Measurements from ENCODE around the gene PRAME.

The PRAME gene

DNA sequence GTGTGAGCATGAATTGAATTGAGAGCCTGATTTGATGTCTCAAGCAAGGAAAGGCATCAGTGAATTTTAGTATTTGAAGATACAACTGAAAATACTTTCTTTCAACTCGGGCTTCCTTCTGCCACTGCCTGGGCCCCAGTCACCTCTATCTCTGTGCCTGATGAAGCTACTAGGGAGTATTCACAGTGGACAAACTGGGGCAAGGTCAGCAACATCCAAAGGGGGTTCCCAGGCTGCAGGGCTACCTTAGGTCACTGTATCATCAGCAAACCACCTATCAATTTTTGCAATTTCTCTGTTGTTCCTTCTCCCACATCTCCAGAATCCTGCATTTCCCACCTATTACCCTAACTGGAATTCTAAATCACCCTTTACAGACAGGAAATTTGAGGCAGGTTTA, 10.2 kb downstream of the PRAME start:
- Histone ChIP-seq H3K9me2 (replicated peaks; ENCODE audit: low read depth, low read length) (no peaks in the 10 kb centered on the region), H3K4me1 (ENCODE audit: insufficient read depth, low read length, poor library complexity, severe bottlenecking) (no peaks in the 10 kb centered on the region), H3K4me2 (ENCODE audit: low read depth, low read length, poor library complexity, severe bottlenecking) (no peak overlapping the region), H3K36me3 (ENCODE audit: insufficient read depth, low read length) (no peaks in the 10 kb centered on the region), H3F3A (ENCODE audit: low read depth) (no peaks in the 10 kb centered on the region), H3K9me3 (ENCODE audit: insufficient read depth, low read depth, low read length) (no peaks in the 10 kb centered on the region), H2AFZ (ENCODE audit: low read length) (no peak overlapping the region), H3K79me2 (ENCODE audit: insufficient read depth, low read length) (no peaks in the 10 kb centered on the region), H3K4me3 (ENCODE audit: low read length, poor library complexity, severe bottlenecking) (no peak overlapping the region), H3K27me3 (ENCODE audit: insufficient read depth, low read length, poor library complexity, severe bottlenecking) (no peaks in the 10 kb centered on the region), H3K9ac (ENCODE audit: low read depth, low read length, poor library complexity, severe bottlenecking) (no peak overlapping the region), H4K20me1 (ENCODE audit: insufficient read depth, low read length, poor library complexity, severe bottlenecking) (no peaks in the 10 kb centered on the region)
- TF ChIP-seq, protein P1, sequence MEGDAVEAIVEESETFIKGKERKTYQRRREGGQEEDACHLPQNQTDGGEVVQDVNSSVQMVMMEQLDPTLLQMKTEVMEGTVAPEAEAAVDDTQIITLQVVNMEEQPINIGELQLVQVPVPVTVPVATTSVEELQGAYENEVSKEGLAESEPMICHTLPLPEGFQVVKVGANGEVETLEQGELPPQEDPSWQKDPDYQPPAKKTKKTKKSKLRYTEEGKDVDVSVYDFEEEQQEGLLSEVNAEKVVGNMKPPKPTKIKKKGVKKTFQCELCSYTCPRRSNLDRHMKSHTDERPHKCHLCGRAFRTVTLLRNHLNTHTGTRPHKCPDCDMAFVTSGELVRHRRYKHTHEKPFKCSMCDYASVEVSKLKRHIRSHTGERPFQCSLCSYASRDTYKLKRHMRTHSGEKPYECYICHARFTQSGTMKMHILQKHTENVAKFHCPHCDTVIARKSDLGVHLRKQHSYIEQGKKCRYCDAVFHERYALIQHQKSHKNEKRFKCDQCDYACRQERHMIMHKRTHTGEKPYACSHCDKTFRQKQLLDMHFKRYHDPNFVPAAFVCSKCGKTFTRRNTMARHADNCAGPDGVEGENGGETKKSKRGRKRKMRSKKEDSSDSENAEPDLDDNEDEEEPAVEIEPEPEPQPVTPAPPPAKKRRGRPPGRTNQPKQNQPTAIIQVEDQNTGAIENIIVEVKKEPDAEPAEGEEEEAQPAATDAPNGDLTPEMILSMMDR (conservative IDR thresholded peaks at IDR 0.05; ENCODE audit: low read length), result no peak
- TF ChIP-seq EZH2phosphoT487 (IDR thresholded peaks at IDR 0.05; ENCODE audit: borderline replicate concordance), result no peak

DNA sequence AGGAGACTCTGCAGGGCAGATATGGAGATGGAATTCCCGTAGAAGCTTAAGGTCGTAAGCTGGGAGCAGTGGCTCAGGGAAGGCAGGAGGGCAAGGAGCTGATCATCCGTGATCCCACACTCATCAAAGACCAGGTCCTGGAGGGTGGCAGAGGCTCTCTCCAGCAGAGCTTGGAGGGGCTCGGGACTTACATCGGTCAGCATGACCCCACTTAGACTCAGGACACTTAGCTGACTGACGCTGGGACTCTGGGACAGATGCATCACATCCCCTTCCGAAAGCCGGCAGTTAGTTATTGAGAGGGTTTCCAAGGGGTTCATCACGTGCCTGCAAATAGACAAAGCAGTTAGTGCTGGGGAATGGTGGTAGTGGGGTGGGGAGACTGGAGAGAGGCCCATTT, 10.7 kb downstream of the PRAME start:
- Histone ChIP-seq H3F3A (ENCODE audit: low read depth) (no peaks in the 10 kb centered on the region), H3K9me3 (ENCODE audit: insufficient read depth, low read depth, low read length) (no peaks in the 10 kb centered on the region), H3K4me2 (ENCODE audit: low read depth, low read length, poor library complexity, severe bottlenecking) (no peak overlapping the region), H3K4me3 (ENCODE audit: low read length, poor library complexity, severe bottlenecking) (no peak overlapping the region), H3K79me2 (ENCODE audit: insufficient read depth, low read length) (no peaks in the 10 kb centered on the region), H3K36me3 (ENCODE audit: insufficient read depth, low read length) (no peaks in the 10 kb centered on the region), H2AFZ (ENCODE audit: low read length) (no peak overlapping the region), H3K9ac (ENCODE audit: low read depth, low read length, poor library complexity, severe bottlenecking) (no peak overlapping the region), H3K27me3 (ENCODE audit: insufficient read depth, low read length, poor library complexity, severe bottlenecking) (no peaks in the 10 kb centered on the region), H3K4me1 (ENCODE audit: insufficient read depth, low read length, poor library complexity, severe bottlenecking) (no peaks in the 10 kb centered on the region), H3K9me2 (replicated peaks; ENCODE audit: low read depth, low read length) (no peaks in the 10 kb centered on the region), H4K20me1 (ENCODE audit: insufficient read depth, low read length, poor library complexity, severe bottlenecking) (no peaks in the 10 kb centered on the region)
- TF ChIP-seq, protein P1 (conservative IDR thresholded peaks at IDR 0.05; ENCODE audit: low read length), result no peak
- no peak for TF ChIP-seq EZH2phosphoT487 (IDR thresholded peaks at IDR 0.05; ENCODE audit: borderline replicate concordance)

DNA sequence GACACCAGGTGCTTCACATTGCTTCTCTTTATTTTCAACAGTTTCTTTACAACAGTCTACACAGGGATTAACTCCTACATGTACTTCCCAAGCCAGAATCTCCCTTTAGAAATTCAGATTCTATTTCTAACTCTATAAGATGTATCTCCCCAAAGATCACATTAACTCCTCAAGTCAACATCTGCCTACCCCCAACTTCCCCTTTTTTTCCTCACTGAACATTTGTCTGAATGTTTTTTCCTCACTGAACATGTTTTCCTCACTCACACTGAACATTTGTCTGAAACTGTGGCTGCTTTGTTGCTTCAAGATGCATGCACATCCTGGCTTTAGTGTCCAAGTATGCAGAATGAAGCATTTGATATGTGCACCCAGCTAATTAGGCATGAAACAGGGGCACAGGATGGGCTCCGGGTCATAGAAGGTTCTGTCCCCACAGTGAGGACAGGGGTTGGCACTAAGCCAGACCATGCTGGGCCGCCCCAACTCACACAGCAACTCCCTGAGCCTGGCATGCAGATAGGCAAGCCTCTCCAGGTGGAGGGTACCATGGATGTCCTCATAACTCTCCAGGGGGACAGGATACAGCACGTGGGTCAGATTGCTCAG, 11.3 kb downstream of the PRAME start:
- Histone ChIP-seq H3K36me3 (ENCODE audit: insufficient read depth, low read length) (no peaks in the 10 kb centered on the region), H3K4me1 (ENCODE audit: insufficient read depth, low read length, poor library complexity, severe bottlenecking) (no peaks in the 10 kb centered on the region), H4K20me1 (ENCODE audit: insufficient read depth, low read length, poor library complexity, severe bottlenecking) (no peaks in the 10 kb centered on the region), H3K9me2 (replicated peaks; ENCODE audit: low read depth, low read length) (no peaks in the 10 kb centered on the region), H3K4me2 (ENCODE audit: low read depth, low read length, poor library complexity, severe bottlenecking) (no peak overlapping the region), H3F3A (ENCODE audit: low read depth) (no peaks in the 10 kb centered on the region), H3K9me3 (ENCODE audit: insufficient read depth, low read depth, low read length) (no peaks in the 10 kb centered on the region), H3K79me2 (ENCODE audit: insufficient read depth, low read length) (no peaks in the 10 kb centered on the region), H3K9ac (ENCODE audit: low read depth, low read length, poor library complexity, severe bottlenecking) (no peak overlapping the region), H2AFZ (ENCODE audit: low read length) (no peak overlapping the region), H3K4me3 (ENCODE audit: low read length, poor library complexity, severe bottlenecking) (no peak overlapping the region), H3K27me3 (ENCODE audit: insufficient read depth, low read length, poor library complexity, severe bottlenecking) (no peaks in the 10 kb centered on the region)
- TF ChIP-seq, protein P1 (conservative IDR thresholded peaks at IDR 0.05; ENCODE audit: low read length), result no peak
